GM21825 (cell line): ENCODE results near the gene SLC25A22.
A peak's percentile ranks its signal among the peaks of the same experiment; 100 is the strongest.

Experiments
- ATAC-seq: cut with Tn5 transposase; IDR thresholded peaks from one replicate; pipeline ENCODE4 v1.9.1; 2021; ENCODE audit warnings: mild to moderate bottlenecking, moderate library complexity; ENCODE audit not compliant: unreplicated experiment

SLC25A22 gene

GRCh38 chr11:798093-798713 lies at the start of gene SLC25A22:
TSS of gene SLC25A22 (minus strand) at chr11:798281. CDS start at chr11:795006, 3,275 bp downstream.
- peak; percentile 51 for ATAC-seq

- ATAC-seq: no peak
These were observed 49.8 kb upstream of the SLC25A22 start for GRCh38 chr11:847876-848275.

- no peak for ATAC-seq
These were observed 48.5 kb upstream of the SLC25A22 start for GRCh38 chr11:846496-847098.

- no peak for ATAC-seq
These were observed 47.9 kb upstream of the SLC25A22 start for GRCh38 chr11:845872-846495.

GRCh38 chr11:844693-845644 lies 46.9 kb upstream of the SLC25A22 start:
- no peak for ATAC-seq

GRCh38 chr11:843818-844692 lies 46.0 kb upstream of the SLC25A22 start:
- no peak for ATAC-seq

GRCh38 chr11:843086-843734 lies 45.1 kb upstream of the SLC25A22 start:
- no peak for ATAC-seq

- peak; percentile 54 for ATAC-seq
These were observed 44.4 kb upstream of the SLC25A22 start, which contains the start of the genes POLR2L and TSPAN4 for GRCh38 chr11:842370-843002. TSS of gene POLR2L (minus strand) at chr11:842529. CDS start at chr11:842508, 21 bp downstream. TSS of gene TSPAN4 (plus strand) at chr11:842852. CDS start at chr11:850305, 7,453 bp downstream.

- ATAC-seq: peak; percentile 13
These were observed 43.9 kb upstream of the SLC25A22 start for GRCh38 chr11:841981-842369.

GRCh38 chr11:839875-840617 lies 42.0 kb upstream of the SLC25A22 start:
- ATAC-seq: no peak

- no peak for ATAC-seq
These were observed 41.2 kb upstream of the SLC25A22 start for GRCh38 chr11:839280-839623.

- no peak for ATAC-seq
These were observed 40.6 kb upstream of the SLC25A22 start for GRCh38 chr11:838441-839279.

GRCh38 chr11:837990-838307 lies 39.9 kb upstream of the SLC25A22 start:
- no peak for ATAC-seq

GRCh38 chr11:837189-837989 lies 39.3 kb upstream of the SLC25A22 start:
- no peak for ATAC-seq

GRCh38 chr11:836700-837099 lies 38.6 kb upstream of the SLC25A22 start:
- no peak for ATAC-seq

- no peak for ATAC-seq
These were observed 38.2 kb upstream of the SLC25A22 start for GRCh38 chr11:836274-836673.
